ENCODE results near the gene NDUFAF2.

NDUFAF2 gene

DNA sequence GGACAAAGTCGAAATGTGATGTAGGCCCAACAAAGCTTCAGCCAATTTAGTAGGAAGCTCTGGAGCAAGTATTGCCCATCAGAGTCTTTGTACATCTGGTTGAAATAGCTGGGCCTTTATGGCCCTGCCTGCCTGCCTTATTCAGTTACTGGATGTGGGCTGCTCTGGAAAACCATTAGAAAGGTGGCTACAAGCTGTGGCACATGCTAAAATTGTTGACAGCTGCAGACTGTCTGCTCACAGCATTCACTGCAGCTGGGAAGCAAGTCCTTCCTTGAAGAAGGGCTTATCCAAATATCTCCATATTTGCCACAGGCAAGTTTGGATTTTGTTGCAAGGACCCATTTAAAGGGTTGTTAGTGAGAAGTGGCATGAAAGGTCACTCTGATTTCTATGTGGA is 192.8 kb downstream of the NDUFAF2 start:
- no peak overlapping the region for H3K27ac ChIP-seq
- TF ChIP-seq CTCF (IDR thresholded peaks at IDR 0.05) (no peak), ZFX (IDR thresholded peaks at IDR 0.05; ENCODE audit: borderline replicate concordance) (no peak)

DNA sequence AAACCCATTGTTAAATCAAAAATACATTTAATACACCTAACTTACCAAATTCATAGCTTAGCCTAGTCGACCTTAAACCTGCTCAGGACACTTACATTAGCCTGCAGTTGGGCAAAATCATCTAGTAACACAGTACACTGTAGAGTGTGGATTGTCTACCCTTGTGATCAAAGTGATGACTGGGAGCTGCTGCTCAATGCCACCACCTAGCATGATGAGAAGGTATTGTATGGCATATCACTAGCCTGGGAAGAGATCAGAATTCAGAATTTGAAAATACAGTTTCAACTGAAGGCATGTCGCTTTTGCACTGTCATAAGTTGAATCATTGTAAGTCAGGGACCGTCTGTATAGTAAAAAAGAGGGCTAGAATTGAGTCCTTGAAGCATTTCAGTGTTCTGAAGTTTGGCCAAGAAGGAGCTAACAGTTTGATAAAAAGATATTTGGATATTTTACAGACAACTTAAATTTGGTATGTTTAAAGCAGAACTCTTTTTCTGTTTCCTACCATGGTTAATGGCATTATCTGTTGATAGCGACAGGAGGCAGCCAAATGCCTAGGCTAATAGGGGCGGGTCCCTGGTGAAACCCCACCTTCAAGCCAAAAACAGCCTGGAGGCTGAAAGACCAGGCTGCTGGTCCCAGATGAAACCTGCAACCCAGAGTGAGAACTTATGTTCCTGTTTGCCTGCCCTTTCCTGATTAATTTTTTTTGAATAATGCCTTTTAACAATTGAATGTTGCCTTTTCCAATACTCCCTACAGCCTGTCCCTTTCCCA is 194.3 kb downstream of the NDUFAF2 start:
- TF ChIP-seq ZFX (IDR thresholded peaks at IDR 0.05; ENCODE audit: borderline replicate concordance): no peak
- TF ChIP-seq CTCF (IDR thresholded peaks at IDR 0.05): peak; percentile 56
- H3K27ac ChIP-seq: no peak overlapping the region

DNA sequence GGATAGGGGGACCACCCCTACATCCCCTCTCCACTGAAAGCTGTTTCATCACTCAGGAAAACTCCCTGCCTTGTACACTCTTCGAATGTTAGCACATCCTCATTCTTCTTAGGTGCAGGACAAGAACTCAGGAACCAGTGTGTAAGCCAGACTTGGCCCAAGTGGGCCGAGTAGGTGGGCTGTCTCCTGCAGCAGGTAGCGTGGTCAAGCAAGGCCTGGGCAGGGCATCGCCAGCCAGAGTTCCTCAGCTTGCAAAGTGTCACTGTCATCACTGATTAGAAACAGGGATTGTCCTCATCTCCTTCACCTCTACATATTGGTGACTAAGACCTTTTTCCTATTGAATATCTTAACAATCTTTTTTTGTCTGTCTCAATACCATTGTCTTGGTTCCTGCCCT is 194.9 kb downstream of the NDUFAF2 start:
- no peak overlapping the region for H3K27ac ChIP-seq
- TF ChIP-seq ZFX (IDR thresholded peaks at IDR 0.05; ENCODE audit: borderline replicate concordance) (no peak), CTCF (IDR thresholded peaks at IDR 0.05) (no peak)

- TF ChIP-seq CTCF (IDR thresholded peaks at IDR 0.05) (no peak), ZFX (IDR thresholded peaks at IDR 0.05; ENCODE audit: borderline replicate concordance) (no peak)
- H3K27ac ChIP-seq: no peak overlapping the region
Measured at GRCh38 chr5:61141801-61142200, 196.8 kb downstream of the NDUFAF2 start.

- TF ChIP-seq CTCF (IDR thresholded peaks at IDR 0.05) (no peak), ZFX (IDR thresholded peaks at IDR 0.05; ENCODE audit: borderline replicate concordance) (no peak)
- H3K27ac ChIP-seq: no peak overlapping the region
Measured at GRCh38 chr5:61142391-61142790, 197.4 kb downstream of the NDUFAF2 start.

DNA sequence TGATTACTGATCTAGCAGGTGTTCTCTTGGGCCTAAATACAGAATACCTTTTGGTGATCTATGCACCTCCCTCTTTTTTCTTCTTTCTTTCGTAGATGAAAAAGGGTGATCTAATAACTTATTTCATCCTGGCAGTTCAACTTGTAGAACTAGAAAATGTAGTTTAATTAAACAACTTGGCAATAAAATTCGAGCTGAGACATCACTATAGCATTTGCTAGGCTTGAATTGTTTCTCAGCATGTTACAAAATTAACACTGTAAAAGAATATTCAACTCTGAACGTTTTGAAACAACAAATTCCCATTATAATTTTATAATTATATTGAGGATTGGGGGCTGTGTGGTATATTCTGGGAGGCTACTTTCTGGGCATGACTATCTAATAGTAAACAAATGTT is 197.8 kb downstream of the NDUFAF2 start:
- no peak overlapping the region for H3K27ac ChIP-seq
- TF ChIP-seq ZFX (IDR thresholded peaks at IDR 0.05; ENCODE audit: borderline replicate concordance) (no peak), CTCF (IDR thresholded peaks at IDR 0.05) (no peak)

DNA sequence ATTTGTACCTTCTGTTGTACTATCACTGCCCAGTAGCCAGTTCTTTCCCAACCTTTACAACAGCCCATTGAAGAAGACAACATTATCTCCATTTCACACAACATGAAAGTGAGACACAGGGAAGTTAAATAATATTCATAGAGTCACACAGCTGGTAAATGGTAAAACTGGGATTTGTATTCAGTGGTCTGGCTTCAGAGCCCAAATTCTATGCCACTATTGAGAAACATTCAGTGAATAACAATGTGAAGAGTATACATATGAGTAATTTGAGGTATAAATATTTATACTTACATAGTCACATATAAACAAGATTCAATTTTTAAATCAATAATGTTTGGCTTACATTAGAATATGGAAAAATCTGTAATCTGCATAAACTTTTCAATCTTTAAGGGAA is 203.5 kb downstream of the NDUFAF2 start:
- no peak overlapping the region for H3K27ac ChIP-seq
- no peak for TF ChIP-seq ZFX (IDR thresholded peaks at IDR 0.05; ENCODE audit: borderline replicate concordance)
- TF ChIP-seq CTCF (IDR thresholded peaks at IDR 0.05): no peak

Measured in 22Rv1 (cell line).